Measurements from ENCODE around the gene PLPP1. TPM values are rescaled to one million over a fixed set of nuclear protein-coding genes. Genes with fewer than 3 reads are reported as not detected.

Gene PLPP1
- total RNA-seq, 2 experiments from 2014 or later: 2.9 to 3.0 TPM

DNA sequence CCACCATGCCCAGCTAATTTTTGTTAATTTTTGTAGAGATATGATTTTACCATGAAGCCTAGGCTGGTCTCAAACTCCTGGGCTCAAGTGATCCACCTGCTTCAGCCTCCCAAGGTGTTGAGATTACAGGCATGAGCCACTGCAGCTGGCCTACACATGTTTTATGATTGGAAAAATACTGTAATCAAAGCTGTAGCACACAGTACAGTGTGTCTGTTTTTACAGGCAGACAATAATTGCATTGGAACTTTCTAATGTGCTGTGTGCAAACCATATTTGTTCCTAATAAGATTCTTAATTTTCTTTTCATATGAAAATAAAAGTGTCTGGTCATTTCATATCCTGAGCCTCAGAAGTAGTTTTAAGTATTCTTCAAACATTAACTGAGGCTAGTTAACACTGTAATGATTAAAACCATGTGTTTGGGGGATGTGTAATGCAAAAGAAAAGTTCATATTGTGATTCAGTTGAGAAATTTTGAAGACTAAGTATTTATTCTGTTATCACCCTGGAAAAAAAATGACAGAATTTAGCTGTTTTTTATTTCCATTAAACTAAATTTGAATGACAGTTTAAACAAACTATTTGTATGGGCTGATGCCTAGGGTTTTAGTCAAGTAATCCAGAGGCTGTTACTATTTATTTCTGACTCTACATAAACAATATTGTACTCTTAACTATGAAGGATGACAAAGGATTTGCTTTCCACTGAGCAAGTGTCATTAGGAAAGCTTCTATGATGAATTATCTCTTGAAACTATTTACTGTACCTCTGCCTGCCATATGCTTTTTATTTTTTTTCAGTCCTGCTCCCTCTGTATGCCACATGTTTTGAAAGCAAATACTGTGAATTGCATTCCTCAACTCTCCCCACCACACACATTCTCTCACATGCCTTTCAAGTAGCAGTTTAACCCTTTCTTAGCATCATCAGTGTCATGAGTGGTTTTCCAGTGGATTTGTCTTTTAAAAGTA lies 115.5 kb downstream of the PLPP1 start:
- CTCF ChIA-PET: no interaction called here
- Histone ChIP-seq H3K9me3 (ENCODE audit: control insufficient read depth in 1 of 2, insufficient read depth in 1 of 2, low read length in 2 of 2) (no peaks in the 10 kb centered on the region), H3K4me1 (ENCODE audit: insufficient read depth, low read length) (peaks cover 3% of the 10 kb centered on the region), H3K27me3 (ENCODE audit: control insufficient read depth in 1 of 2, insufficient read depth in 2 of 2, low read length in 2 of 2) (no peaks in the 10 kb centered on the region), H3K27ac (ENCODE audit: low read depth in 1 of 2, low read length in 2 of 2) (no peak overlapping the region), H3K4me3 (ENCODE audit: low read length) (no peak overlapping the region), H3K36me3 (ENCODE audit: insufficient read depth, low read length) (peaks cover 58% of the 10 kb centered on the region)
- no peak for TF ChIP-seq CTCF (IDR thresholded peaks at IDR 0.05)
- DNase-seq (no peak), ATAC-seq (ENCODE audit: poor library complexity) (no peak)
- H3K27ac Mint-ChIP-seq: no peak overlapping the region
- no peaks in the 10 kb centered on the region for H3K9me3 Mint-ChIP-seq
- intact Hi-C loops (cut with DNase I, micrococcal nuclease): no loop called here
- peaks cover 22% of the 10 kb centered on the region for H3K4me1 Mint-ChIP-seq (ENCODE audit: low read depth)
- no peak overlapping the region for H3K4me3 Mint-ChIP-seq
- POLR2A ChIA-PET: interaction anchor here (0.5 to 0.6 kb wide), 3 partner anchors 21 to 1766 kb away, joined by 3 to 5 read pairs (median 3); no protein-coding TSS in a partner anchor
- H3K27me3 Mint-ChIP-seq: no peaks in the 10 kb centered on the region
- H3K36me3 Mint-ChIP-seq (ENCODE audit: low read depth): peaks cover 84% of the 10 kb centered on the region

DNA sequence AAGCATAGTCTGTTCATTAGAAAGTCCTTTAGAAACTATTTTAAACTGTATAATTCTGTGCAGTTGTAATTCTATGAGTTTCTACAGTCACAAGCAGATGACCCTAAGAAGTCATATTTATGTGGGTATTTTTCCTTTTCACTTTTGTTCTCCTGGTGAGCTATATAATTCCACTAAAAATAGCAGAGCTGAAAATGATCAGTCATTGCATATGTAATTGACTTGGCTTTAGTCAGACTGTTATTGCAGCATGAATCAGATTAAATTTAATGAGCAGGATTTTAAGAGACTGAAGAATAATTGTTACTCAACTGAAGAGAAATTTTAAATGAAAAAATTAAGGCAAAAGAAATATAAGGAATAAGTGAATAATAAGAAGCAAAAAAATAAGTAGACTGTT lies 118.5 kb downstream of the PLPP1 start:
- H3K27ac ChIP-seq (ENCODE audit: low read depth in 1 of 2, low read length in 2 of 2): no peak overlapping the region
- peaks cover 3% of the 10 kb centered on the region for H3K4me1 ChIP-seq (ENCODE audit: insufficient read depth, low read length)
- H3K27ac Mint-ChIP-seq: no peak overlapping the region
- H3K4me3 Mint-ChIP-seq: no peak overlapping the region
- POLR2A ChIA-PET: no interaction called here
- intact Hi-C loops (cut with DNase I, micrococcal nuclease): no loop called here
- peaks cover 44% of the 10 kb centered on the region for H3K36me3 ChIP-seq (ENCODE audit: insufficient read depth, low read length)
- no peak for TF ChIP-seq CTCF (IDR thresholded peaks at IDR 0.05)
- H3K9me3 ChIP-seq (ENCODE audit: control insufficient read depth in 1 of 2, insufficient read depth in 1 of 2, low read length in 2 of 2): no peaks in the 10 kb centered on the region
- CTCF ChIA-PET: interaction anchor here (1.0 kb wide), 1 partner anchor 12 kb away, joined by 3 read pairs; no protein-coding TSS in a partner anchor
- H3K27me3 ChIP-seq (ENCODE audit: control insufficient read depth in 1 of 2, insufficient read depth in 2 of 2, low read length in 2 of 2): no peaks in the 10 kb centered on the region
- no peak overlapping the region for H3K4me3 ChIP-seq (ENCODE audit: low read length)
- DNase-seq: no peak
- no peaks in the 10 kb centered on the region for H3K9me3 Mint-ChIP-seq
- H3K36me3 Mint-ChIP-seq (ENCODE audit: low read depth): peaks cover 81% of the 10 kb centered on the region
- peaks cover 24% of the 10 kb centered on the region for H3K4me1 Mint-ChIP-seq (ENCODE audit: low read depth)
- no peaks in the 10 kb centered on the region for H3K27me3 Mint-ChIP-seq
- ATAC-seq (ENCODE audit: poor library complexity): no peak

DNA sequence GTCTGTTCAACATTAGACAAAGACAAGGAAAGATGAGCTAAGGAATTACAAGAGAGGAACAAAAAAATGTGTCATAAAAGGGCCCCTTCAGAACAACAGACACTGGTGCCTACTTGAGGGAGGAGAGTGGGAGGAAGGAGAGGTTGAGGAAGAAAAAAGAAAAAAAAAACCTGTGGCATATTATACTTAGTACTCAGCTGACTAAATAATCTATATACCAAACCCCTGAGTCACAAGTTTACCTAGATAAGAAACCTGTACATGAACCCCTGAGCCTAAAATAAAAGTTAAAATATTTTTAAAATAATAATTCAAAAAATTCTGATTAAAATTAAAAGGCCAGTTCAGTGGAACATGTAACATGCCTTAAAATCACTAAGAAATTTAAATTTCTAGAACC lies 119.7 kb downstream of the PLPP1 start:
- H3K27ac Mint-ChIP-seq: no peak overlapping the region
- Histone ChIP-seq H3K27ac (ENCODE audit: low read depth in 1 of 2, low read length in 2 of 2) (no peak overlapping the region), H3K36me3 (ENCODE audit: insufficient read depth, low read length) (peaks cover 52% of the 10 kb centered on the region), H3K4me1 (ENCODE audit: insufficient read depth, low read length) (peaks cover 3% of the 10 kb centered on the region), H3K9me3 (ENCODE audit: control insufficient read depth in 1 of 2, insufficient read depth in 1 of 2, low read length in 2 of 2) (no peaks in the 10 kb centered on the region), H3K4me3 (ENCODE audit: low read length) (no peak overlapping the region), H3K27me3 (ENCODE audit: control insufficient read depth in 1 of 2, insufficient read depth in 2 of 2, low read length in 2 of 2) (no peaks in the 10 kb centered on the region)
- H3K9me3 Mint-ChIP-seq: no peaks in the 10 kb centered on the region
- no peak for TF ChIP-seq CTCF (IDR thresholded peaks at IDR 0.05)
- no peaks in the 10 kb centered on the region for H3K27me3 Mint-ChIP-seq
- CTCF ChIA-PET: interaction anchor here (1.6 kb wide), 1 partner anchor 277 kb away, joined by 4 read pairs; no protein-coding TSS in a partner anchor
- H3K4me3 Mint-ChIP-seq: no peak overlapping the region
- H3K36me3 Mint-ChIP-seq (ENCODE audit: low read depth): peaks cover 77% of the 10 kb centered on the region
- ATAC-seq (ENCODE audit: poor library complexity) (no peak), DNase-seq (no peak)
- POLR2A ChIA-PET: no interaction called here
- intact Hi-C loops (cut with DNase I, micrococcal nuclease): no loop called here
- peaks cover 14% of the 10 kb centered on the region for H3K4me1 Mint-ChIP-seq (ENCODE audit: low read depth)
